Measurements from ENCODE around the gene CNBP. TPM values are rescaled to one million over a fixed set of nuclear protein-coding genes. Genes with fewer than 3 reads are reported as not detected.

Gene CNBP
- total and polyA plus RNA-seq, 5 donors, result 368 to 537 (median 451) TPM

- Histone ChIP-seq H3K27me3 (ENCODE audit: control insufficient read depth, insufficient read depth) (no peaks in the 10 kb centered on the region), H3K27ac (ENCODE audit: low read length) (peak overlapping the region; percentile 74), H3K4me1 (ENCODE audit: control insufficient read depth, insufficient read depth, low read length) (peaks cover 10% of the 10 kb centered on the region), H3K4me3 (ENCODE audit: low read length) (peak overlapping the region; percentile 74), H3K9me3 (ENCODE audit: control insufficient read depth, low read length) (no peaks in the 10 kb centered on the region)
- ATAC-seq, result peak; percentile 66 to 76
- intact Hi-C loops (cut with DNase I), result no loop called here
- WGBS, result 2% methylated on average over 18 of the region's 18 CpGs
- peak; percentile 89 to 94 (median 94) for DNase-seq
These were observed 63.3 kb downstream of the CNBP start for GRCh38 chr3:129120254-129121004.

- peak overlapping the region; percentile 74 for H3K4me3 ChIP-seq (ENCODE audit: low read length)
- no peak for ATAC-seq
- no peaks in the 10 kb centered on the region for H3K27me3 ChIP-seq (ENCODE audit: control insufficient read depth, insufficient read depth)
- 30% methylated on average over 13 of the region's 13 CpGs for WGBS
- no peak for DNase-seq
- H3K9me3 ChIP-seq (ENCODE audit: control insufficient read depth, low read length), result no peaks in the 10 kb centered on the region
- intact Hi-C loops (cut with DNase I), result no loop called here
- H3K27ac ChIP-seq (ENCODE audit: low read length), result peak overlapping the region; percentile 14
- H3K4me1 ChIP-seq (ENCODE audit: control insufficient read depth, insufficient read depth, low read length), result peaks cover 10% of the 10 kb centered on the region
These were observed 64.2 kb downstream of the CNBP start for GRCh38 chr3:129119365-129120100.

- H3K27ac ChIP-seq (ENCODE audit: low read length), result no peak overlapping the region
- no peaks in the 10 kb centered on the region for H3K9me3 ChIP-seq (ENCODE audit: control insufficient read depth, low read length)
- H3K27me3 ChIP-seq (ENCODE audit: control insufficient read depth, insufficient read depth), result no peaks in the 10 kb centered on the region
- WGBS, result 75% methylated on average over 5 of the region's 5 CpGs
- DNase-seq (no peak), ATAC-seq (no peak)
- no peak overlapping the region for H3K4me3 ChIP-seq (ENCODE audit: low read length)
- peaks cover 10% of the 10 kb centered on the region for H3K4me1 ChIP-seq (ENCODE audit: control insufficient read depth, insufficient read depth, low read length)
- intact Hi-C loops (cut with DNase I), result no loop called here
These were observed 65.0 kb downstream of the CNBP start for GRCh38 chr3:129118745-129119144.

Other genes starting within 250 kb of the CNBP start
- 1 to 10 TPM in 1 of 4 donors, under 1 TPM in 3; 0.06 to 1.0 (median 0.63) TPM for gene CFAP92, start 189.8 kb downstream of the CNBP start, total RNA-seq
- 0.11 TPM for gene CFAP92, start 189.8 kb downstream of the CNBP start, polyA plus RNA-seq
- 1 to 10 TPM in 2 of 4 donors, under 1 TPM in 2; 0.69 to 1.2 (median 0.94) TPM for gene EFCC1, start 182.6 kb downstream of the CNBP start, total RNA-seq
- gene EFCC1, start 182.6 kb downstream of the CNBP start, polyA plus RNA-seq, result 1.2 TPM
- gene GP9, start 123.1 kb downstream of the CNBP start, total RNA-seq, result not detected
- not detected for gene GP9, start 123.1 kb downstream of the CNBP start, polyA plus RNA-seq
- 1 to 10 TPM; 6.2 to 8.7 (median 7.4) TPM for gene RAB43, start 62.1 kb downstream of the CNBP start, total RNA-seq
- gene RAB43, start 62.1 kb downstream of the CNBP start, polyA plus RNA-seq, result 4.7 TPM
- 10 to 100 TPM; 22.7 to 30.6 (median 27.3) TPM for gene ISY1, start 22.8 kb downstream of the CNBP start, total RNA-seq
- 17.4 TPM for gene ISY1, start 22.8 kb downstream of the CNBP start, polyA plus RNA-seq
- gene COPG1, start 65.7 kb upstream of the CNBP start, total RNA-seq, result 100 to 1,000 TPM in 3 of 4 donors, 10 to 100 TPM in 1; 76.3 to 133 (median 108) TPM
- gene COPG1, start 65.7 kb upstream of the CNBP start, polyA plus RNA-seq, result 83.2 TPM
- gene HMCES, start 95.0 kb upstream of the CNBP start, total RNA-seq, result 10 to 100 TPM; 38.0 to 53.2 (median 42.3) TPM
- gene HMCES, start 95.0 kb upstream of the CNBP start, polyA plus RNA-seq, result 37.0 TPM
- gene EFCAB12, start 244.7 kb upstream of the CNBP start, total RNA-seq, result under 1 TPM; 0.34 to 0.72 (median 0.42) TPM
- gene EFCAB12, start 244.7 kb upstream of the CNBP start, polyA plus RNA-seq, result 0.29 TPM

Measured in right cardiac atrium (tissue), 5 donors.